HG03139 (cell line): ENCODE measurements around the gene OLFML2B.
"Not testable (repeated sequence)": the region's sequence is repeated elsewhere in the genome, so short reads cannot be mapped to it uniquely, and the experiment has no call there.

Source experiments
- ATAC-seq: cut with Tn5 transposase; IDR thresholded peaks from one replicate; pipeline ENCODE4 v1.9.1; 2021; ENCODE audit not compliant: unreplicated experiment

Gene OLFML2B

DNA sequence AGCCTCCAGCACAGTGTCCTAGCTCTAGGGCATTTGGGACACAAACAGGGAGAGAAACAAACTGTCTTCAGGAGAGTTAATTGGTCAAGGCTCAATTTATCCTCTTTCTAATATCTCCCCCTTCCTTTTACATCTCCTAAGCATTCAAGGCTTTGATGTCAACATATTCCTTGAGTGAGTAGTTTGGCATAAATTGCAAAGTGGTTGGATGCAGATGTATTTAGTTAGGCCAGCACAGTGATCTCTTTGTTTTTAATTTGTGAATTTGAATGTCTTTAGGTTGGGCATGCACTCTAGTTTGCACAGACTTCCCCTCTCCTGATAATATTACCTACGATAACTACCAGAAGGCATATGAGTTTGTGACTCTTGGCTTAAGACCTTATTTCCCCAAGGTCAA is 12.5 kb upstream of the OLFML2B start:
- ATAC-seq, result no peak

DNA sequence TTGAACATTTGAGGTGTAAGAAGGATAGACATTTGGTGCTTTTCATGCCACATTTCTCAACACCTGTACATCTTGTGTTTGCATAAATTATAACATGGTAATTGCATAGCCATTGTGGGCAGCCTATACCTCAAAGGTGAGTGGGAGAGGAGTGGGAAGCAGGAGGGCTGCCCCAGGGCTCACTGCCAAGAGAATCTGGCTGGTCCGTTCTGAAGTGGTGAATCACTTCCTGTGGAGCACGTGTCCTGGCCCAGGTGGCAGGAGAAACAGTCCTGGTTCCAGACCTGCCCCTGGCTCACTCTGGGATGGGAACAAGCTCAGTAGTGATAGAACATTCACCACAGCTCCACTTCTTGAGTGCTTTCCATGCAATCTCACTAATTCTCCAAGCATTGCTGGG is 11.6 kb upstream of the OLFML2B start:
- no peak for ATAC-seq

GRCh38 chr1:162033428-162033827 is 9.8 kb upstream of the OLFML2B start:
- ATAC-seq, result no peak

GRCh38 chr1:162030759-162031280 is 7.2 kb upstream of the OLFML2B start:
- ATAC-seq, result no peak

GRCh38 chr1:162029157-162029556 is 5.5 kb upstream of the OLFML2B start:
- no peak for ATAC-seq

DNA sequence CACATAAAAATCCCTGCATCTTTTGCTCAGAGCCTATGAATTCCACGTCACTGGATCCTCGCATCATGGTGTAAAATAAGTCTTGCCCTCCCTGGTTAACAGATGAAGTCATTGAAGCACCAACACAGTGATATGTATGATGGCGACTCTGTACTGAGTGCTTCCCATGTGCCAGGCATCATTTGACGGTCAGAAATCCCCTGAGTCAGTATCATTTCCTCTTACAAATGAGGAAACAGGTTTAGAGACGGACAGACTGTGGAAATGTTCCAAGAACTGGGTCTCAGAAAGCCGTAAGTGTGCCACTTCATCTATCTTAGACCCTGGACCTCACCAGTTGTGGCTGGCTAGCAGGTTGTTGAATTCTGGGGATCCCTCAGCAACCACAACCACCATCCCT is 5.1 kb upstream of the OLFML2B start:
- no peak for ATAC-seq

DNA sequence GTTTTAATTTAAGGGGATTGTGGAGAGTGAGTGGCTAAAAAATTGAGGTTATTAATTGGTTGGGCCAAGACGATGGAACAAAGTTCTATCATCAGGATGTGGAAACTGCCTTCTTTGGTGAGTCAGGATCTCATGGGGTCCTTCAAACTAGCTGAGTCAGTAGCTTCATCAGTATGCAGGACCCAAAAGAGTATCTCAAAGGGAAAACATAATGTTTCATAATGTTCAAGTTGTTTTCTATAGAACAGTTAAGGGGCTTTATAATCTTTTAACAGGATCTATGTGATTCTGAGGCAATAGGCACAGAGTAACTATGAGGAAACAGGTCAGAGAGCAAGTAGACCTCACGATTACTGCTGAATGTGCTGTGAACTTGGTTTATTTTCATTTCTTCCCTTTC is 3.2 kb upstream of the OLFML2B start:
- ATAC-seq, result no peak

- ATAC-seq, result no peak
Observed at GRCh38 chr1:162025541-162025940, 1.9 kb upstream of the OLFML2B start.

- ATAC-seq, result no peak
Observed at GRCh38 chr1:162023181-162023546, 505 bp downstream of the OLFML2B start.

DNA sequence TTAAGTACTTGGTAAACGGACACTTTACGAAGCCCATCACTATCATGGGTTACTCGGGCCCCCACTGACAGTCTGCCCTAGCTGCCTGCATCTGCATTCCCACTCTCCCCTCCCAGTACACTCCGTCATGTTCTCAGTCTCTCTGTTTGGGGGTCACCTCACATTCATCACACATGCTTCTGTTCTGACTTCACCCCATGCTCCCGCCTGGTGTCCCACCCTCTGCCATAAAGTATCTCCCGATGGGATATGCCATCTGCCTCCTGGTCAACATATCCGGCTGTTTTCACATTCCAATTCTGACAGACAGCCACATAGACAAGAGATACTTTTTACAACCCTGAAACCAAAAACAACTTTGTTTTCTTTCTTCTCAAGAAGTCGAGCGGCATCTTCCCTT is 1.0 kb downstream of the OLFML2B start:
- ATAC-seq, result no peak

DNA sequence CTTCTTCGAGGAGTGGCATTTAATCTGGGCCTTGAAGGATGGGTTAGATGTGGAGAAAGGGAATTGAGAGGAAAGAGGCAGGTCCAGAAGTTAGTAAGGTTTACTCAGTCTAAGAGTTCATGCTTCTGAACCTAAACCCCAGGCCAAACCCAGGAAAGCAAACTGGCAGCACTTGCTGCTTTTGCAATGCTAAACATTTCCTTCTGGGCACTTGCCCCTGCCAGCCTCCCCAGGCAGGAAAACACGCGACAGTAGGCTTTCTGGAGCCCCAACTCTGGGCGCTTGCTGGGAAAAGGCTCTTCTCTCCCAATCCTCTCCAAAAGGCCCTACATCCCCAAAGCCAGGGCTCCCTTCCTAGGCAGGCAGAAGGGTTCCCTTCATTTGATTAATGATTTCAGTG is 2.5 kb downstream of the OLFML2B start:
- ATAC-seq, result no peak

- no peak for ATAC-seq
Observed at GRCh38 chr1:162020150-162020549, 3.5 kb downstream of the OLFML2B start.

DNA sequence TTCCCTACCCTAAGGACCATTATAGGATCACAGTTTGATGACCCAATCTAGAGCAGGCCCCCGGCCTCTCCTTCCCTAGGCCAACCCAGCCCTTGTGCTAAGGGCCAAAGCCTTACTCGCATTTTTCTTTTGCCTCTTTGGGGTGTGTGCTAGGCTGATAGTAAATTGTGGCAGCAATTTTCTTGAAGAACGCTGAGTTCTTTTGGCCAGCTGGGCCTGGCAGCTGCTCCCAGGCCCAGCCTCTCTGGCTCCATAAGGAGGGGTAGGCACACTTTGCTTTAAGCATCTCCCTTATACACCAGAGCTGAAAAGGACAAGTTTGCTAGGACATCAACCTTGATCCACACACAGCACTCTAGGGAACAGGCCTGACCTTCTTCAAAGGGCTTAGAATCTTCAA is 4.2 kb downstream of the OLFML2B start:
- ATAC-seq, result no peak

- no peak for ATAC-seq
Observed at GRCh38 chr1:162019006-162019405, 4.7 kb downstream of the OLFML2B start.

DNA sequence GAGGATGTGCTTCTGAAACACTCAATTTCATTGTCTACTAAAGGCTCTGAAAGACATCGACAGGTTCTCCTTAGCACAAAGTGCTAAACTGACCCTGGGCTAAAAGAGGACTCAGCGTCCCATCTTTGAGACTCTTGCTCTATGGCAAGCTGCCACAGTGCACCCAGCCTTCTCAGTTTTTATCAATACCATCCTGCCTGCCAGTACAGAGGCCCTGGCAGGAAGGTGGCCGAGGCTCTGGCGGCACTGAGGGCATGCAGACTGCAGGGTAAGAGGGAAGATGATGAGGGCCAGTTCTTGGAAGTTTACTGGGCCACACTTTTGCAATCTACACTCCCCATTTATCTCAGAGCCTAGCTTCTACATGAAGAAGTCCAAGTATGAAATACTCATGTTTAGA is 5.3 kb downstream of the OLFML2B start:
- ATAC-seq, result no peak

- not testable (repeated sequence) for ATAC-seq
Observed at GRCh38 chr1:162017791-162018190, 5.9 kb downstream of the OLFML2B start.

- no peak for ATAC-seq
Observed at GRCh38 chr1:162016631-162017030, 7.0 kb downstream of the OLFML2B start.

- no peak for ATAC-seq
Observed at GRCh38 chr1:162015196-162015595, 8.5 kb downstream of the OLFML2B start.

GRCh38 chr1:162014202-162014601 is 9.5 kb downstream of the OLFML2B start:
- no peak for ATAC-seq

- ATAC-seq, result no peak
Observed at GRCh38 chr1:162013289-162013688, 10.4 kb downstream of the OLFML2B start.

GRCh38 chr1:162011337-162012012 is 12.2 kb downstream of the OLFML2B start:
- no peak for ATAC-seq

- ATAC-seq, result no peak
Observed at GRCh38 chr1:162010175-162010506, 13.5 kb downstream of the OLFML2B start.

GRCh38 chr1:162009501-162010174 is 14.0 kb downstream of the OLFML2B start:
- no peak for ATAC-seq
